Measurements from ENCODE around the gene OR14A2. TPM values are rescaled to one million over a fixed set of nuclear protein-coding genes. Genes with fewer than 3 reads are reported as not detected.
"Not testable (repeated sequence)": the region's sequence is repeated elsewhere in the genome, so short reads cannot be mapped to it uniquely, and the experiment has no call there.

Gene OR14A2
- total and polyA plus RNA-seq, 12 donors = not detected

DNA sequence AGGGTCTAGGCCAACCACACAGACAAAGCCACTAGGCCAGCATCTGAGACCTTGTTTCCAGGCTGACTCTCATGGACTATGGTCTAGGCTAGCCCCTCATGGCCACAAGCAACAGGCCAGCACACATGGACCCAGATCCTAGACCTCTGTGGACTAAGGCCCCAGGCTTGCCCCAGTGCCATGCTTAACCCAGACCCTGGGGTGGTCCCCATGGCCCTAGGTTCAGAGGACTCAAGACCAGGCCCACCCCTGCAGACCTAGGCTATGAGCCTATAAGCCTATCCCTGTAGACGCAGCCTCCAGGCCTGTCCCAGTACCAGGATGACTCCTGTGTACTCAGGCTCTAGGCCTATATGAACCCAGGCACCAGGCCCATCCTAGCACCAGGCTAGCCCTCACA, 1.9 kb upstream of the OR14A2 start:
- DNase-seq = no peak
- no peak overlapping the region for H3K27ac ChIP-seq
- H3K4me3 ChIP-seq = no peak overlapping the region
- 70 to 100% (median 77%) methylated on average over 1 of the region's 1 CpG; no CpG with 5 or more reads in 1 of the 4 donors for WGBS, 4 donors
- H3K27me3 ChIP-seq = no peaks in the 10 kb centered on the region
- peaks cover 0 to 7% (median 0%) of the 10 kb centered on the region in 3 donors for H3K9me3 ChIP-seq (replicated peaks in 1 of 3)
- no peaks in the 10 kb centered on the region for H3K4me1 ChIP-seq (replicated peaks in 1 of 2)
- intact Hi-C loops (cut with DNase I) = no loop called here
- H3K36me3 ChIP-seq (replicated peaks in 1 of 2) = no peaks in the 10 kb centered on the region
- TF ChIP-seq POLR2A (IDR thresholded peaks at IDR 0.05) = no peak
- TF ChIP-seq, protein P1, sequence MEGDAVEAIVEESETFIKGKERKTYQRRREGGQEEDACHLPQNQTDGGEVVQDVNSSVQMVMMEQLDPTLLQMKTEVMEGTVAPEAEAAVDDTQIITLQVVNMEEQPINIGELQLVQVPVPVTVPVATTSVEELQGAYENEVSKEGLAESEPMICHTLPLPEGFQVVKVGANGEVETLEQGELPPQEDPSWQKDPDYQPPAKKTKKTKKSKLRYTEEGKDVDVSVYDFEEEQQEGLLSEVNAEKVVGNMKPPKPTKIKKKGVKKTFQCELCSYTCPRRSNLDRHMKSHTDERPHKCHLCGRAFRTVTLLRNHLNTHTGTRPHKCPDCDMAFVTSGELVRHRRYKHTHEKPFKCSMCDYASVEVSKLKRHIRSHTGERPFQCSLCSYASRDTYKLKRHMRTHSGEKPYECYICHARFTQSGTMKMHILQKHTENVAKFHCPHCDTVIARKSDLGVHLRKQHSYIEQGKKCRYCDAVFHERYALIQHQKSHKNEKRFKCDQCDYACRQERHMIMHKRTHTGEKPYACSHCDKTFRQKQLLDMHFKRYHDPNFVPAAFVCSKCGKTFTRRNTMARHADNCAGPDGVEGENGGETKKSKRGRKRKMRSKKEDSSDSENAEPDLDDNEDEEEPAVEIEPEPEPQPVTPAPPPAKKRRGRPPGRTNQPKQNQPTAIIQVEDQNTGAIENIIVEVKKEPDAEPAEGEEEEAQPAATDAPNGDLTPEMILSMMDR (IDR thresholded peaks at IDR 0.05) = no peak

- H3K36me3 ChIP-seq (replicated peaks in 1 of 2) = no peaks in the 10 kb centered on the region
- intact Hi-C loops (cut with DNase I) = no loop called here
- TF ChIP-seq POLR2A (IDR thresholded peaks at IDR 0.05) = no peak
- TF ChIP-seq, protein P1 (IDR thresholded peaks at IDR 0.05) = no peak
- no peak overlapping the region for H3K4me3 ChIP-seq
- DNase-seq = no peak
- no peak overlapping the region for H3K27ac ChIP-seq
- H3K9me3 ChIP-seq (replicated peaks in 1 of 3) = peaks cover 0 to 7% (median 0%) of the 10 kb centered on the region in 3 donors
- no peaks in the 10 kb centered on the region for H3K4me1 ChIP-seq (replicated peaks in 1 of 2)
- WGBS, 4 donors = 82 to 88% (median 86%) methylated on average over 7 of the region's 7 CpGs
- H3K27me3 ChIP-seq = no peaks in the 10 kb centered on the region
Observed at GRCh38 chr1:247747616-247748015, 325 bp downstream of the OR14A2 start.

- Histone ChIP-seq H3K27ac (no peak overlapping the region), H3K36me3 (replicated peaks in 1 of 2) (no peaks in the 10 kb centered on the region), H3K4me3 (no peak overlapping the region), H3K27me3 (no peaks in the 10 kb centered on the region), H3K9me3 (replicated peaks in 1 of 3) (peaks cover 0 to 7% (median 0%) of the 10 kb centered on the region in 3 donors), H3K4me1 (replicated peaks in 1 of 2) (no peaks in the 10 kb centered on the region)
- DNase-seq = no peak
- no peak for TF ChIP-seq POLR2A (IDR thresholded peaks at IDR 0.05)
- TF ChIP-seq, protein P1 (IDR thresholded peaks at IDR 0.05) = no peak
- WGBS, 4 donors = 63 to 78% (median 65%) methylated on average over 3 of the region's 3 CpGs
- intact Hi-C loops (cut with DNase I) = no loop called here
Observed at GRCh38 chr1:247746391-247746935, 1.5 kb downstream of the OR14A2 start.

DNA sequence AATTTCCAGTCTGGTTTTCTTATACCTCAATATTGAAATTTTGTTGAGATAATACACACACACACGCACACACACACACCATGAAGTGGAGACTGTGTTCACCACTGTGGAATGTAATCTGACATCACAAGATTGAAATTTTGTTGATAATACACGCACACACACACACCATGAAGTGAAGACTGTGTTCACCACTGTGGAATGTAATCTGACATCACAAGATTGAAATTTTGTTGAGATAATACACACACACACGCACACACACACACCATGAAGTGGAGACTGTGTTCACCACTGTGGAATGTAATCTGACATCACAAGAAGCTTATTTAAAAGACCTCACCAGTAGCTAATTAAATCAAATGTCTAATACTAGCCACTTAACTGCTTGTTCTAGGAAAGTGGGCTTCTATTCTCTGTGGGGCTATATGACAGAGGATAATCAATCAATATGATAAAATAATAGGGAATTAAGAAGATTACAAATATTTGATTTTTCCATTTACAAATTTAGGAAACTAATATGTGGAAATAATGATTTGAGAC, 5.7 kb downstream of the OR14A2 start:
- intact Hi-C loops (cut with DNase I); H3K4me1 ChIP-seq (replicated peaks in 1 of 2); H3K4me3 ChIP-seq; H3K9me3 ChIP-seq (replicated peaks in 1 of 3); DNase-seq; H3K27ac ChIP-seq; H3K27me3 ChIP-seq; H3K36me3 ChIP-seq (replicated peaks in 1 of 2): not testable (repeated sequence)
- 53 to 65% (median 57%) methylated on average over 3 of the region's 3 CpGs for WGBS, 4 donors

DNA sequence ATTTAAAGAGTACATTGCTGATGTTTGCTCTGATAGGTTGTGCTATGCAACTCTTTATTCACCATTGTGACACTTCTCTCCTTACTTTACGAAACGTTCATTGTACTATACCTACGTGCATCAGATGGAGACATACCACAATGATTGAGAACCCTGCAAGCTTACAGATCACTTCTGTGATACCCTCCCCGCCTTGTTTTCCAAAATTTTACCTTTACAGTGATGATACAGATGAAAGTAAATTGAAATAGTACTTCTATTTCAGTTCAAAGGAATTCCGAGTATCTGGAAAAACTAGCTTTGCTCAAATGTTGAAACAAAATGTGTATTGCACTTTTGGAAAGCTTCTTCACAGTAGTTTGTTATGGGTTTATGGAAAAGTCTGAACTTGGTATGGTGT, 6.2 kb downstream of the OR14A2 start:
- 67 to 74% (median 69%) methylated on average over 5 of the region's 5 CpGs for WGBS, 4 donors
- no peak for DNase-seq
- TF ChIP-seq POLR2A (IDR thresholded peaks at IDR 0.05) = no peak
- TF ChIP-seq, protein P1 (IDR thresholded peaks at IDR 0.05) = no peak
- no peak overlapping the region for H3K27ac ChIP-seq
- no peaks in the 10 kb centered on the region for H3K4me1 ChIP-seq (replicated peaks in 1 of 2)
- H3K9me3 ChIP-seq (replicated peaks in 1 of 3) = no peaks in the 10 kb centered on the region
- H3K27me3 ChIP-seq = no peaks in the 10 kb centered on the region
- H3K4me3 ChIP-seq = no peak overlapping the region
- intact Hi-C loops (cut with DNase I) = no loop called here
- no peaks in the 10 kb centered on the region for H3K36me3 ChIP-seq (replicated peaks in 1 of 2)

All from adrenal gland (tissue), 12 donors.